ENCODE measurements around the gene IFNA16. TPM values are rescaled to one million over a fixed set of nuclear protein-coding genes. Genes with fewer than 3 reads are reported as not detected.
"Not testable (repeated sequence)": the region's sequence is repeated elsewhere in the genome, so short reads cannot be mapped to it uniquely, and the experiment has no call there.

Gene IFNA16
- total RNA-seq (2021; ENCODE audit: unreplicated experiment) (not detected), Bru-seq, nascent RNA (not detected), BruChase-seq, experiment 1, labeled RNA remaining after a 2-hour chase (not detected), BruChase-seq, experiment 2, labeled RNA remaining after a 6-hour chase (not detected)
- not detected for polyA plus RNA-seq (2012; ENCODE audit: insufficient read length)
- long read RNA-seq, result 0 reads

GRCh38 chr9:21217211-21217610 lies at the start of gene IFNA16:
Gene IFNA16 (minus strand): TSS chr9:21217311. CDS start chr9:21217305, 6 bp downstream.
- BruUV-seq (replicated peaks); H3K4me3 ChIP-seq (ENCODE audit: low read depth in 2 of 2, low read length in 2 of 2); POLR2A ChIA-PET; H3K27ac ChIP-seq (ENCODE audit: low read length); CTCF ChIA-PET; intact Hi-C loops (cut with micrococcal nuclease; ENCODE audit: unreplicated experiment); H3K27me3 ChIP-seq (ENCODE audit: control insufficient read depth, insufficient read depth, low read length); DNase-seq (ENCODE audit: low read depth, low spot score); H3K9me3 ChIP-seq (ENCODE audit: control insufficient read depth, insufficient read depth, low read depth, low read length); in situ Hi-C loops (cut with HindIII; ENCODE audit: low pct_unique_long_range_greater_than_20kb, low sequenced_read_pairs); H3K36me3 ChIP-seq (ENCODE audit: control insufficient read depth, insufficient read depth, low read length); ATAC-seq; H3K4me1 ChIP-seq (ENCODE audit: control insufficient read depth, insufficient read depth, low read length): not testable (repeated sequence)

- ChIA-PET POLR2A (no interaction called here), CTCF (no interaction called here)
- no peaks in the 10 kb centered on the region for H3K27me3 ChIP-seq (ENCODE audit: control insufficient read depth, insufficient read depth, low read length)
- in situ Hi-C loops (cut with HindIII; ENCODE audit: low pct_unique_long_range_greater_than_20kb, low sequenced_read_pairs), result no loop called here
- intact Hi-C loops (cut with micrococcal nuclease; ENCODE audit: unreplicated experiment), result no loop called here
- H3K27ac ChIP-seq (ENCODE audit: low read length), result no peak overlapping the region
- H3K4me1 ChIP-seq (ENCODE audit: control insufficient read depth, insufficient read depth, low read length), result no peaks in the 10 kb centered on the region
- BruUV-seq (replicated peaks), result no TSS peak
- no peaks in the 10 kb centered on the region for H3K9me3 ChIP-seq (ENCODE audit: control insufficient read depth, insufficient read depth, low read depth, low read length)
- no peak overlapping the region for H3K4me3 ChIP-seq (ENCODE audit: low read depth in 2 of 2, low read length in 2 of 2)
- ATAC-seq, result no peak
- no peaks in the 10 kb centered on the region for H3K36me3 ChIP-seq (ENCODE audit: control insufficient read depth, insufficient read depth, low read length)
- no peak for DNase-seq (ENCODE audit: low read depth, low spot score)
- TF ChIP-seq SIN3A (IDR thresholded peaks at IDR 0.05; ENCODE audit: borderline replicate concordance, insufficient read depth, low read depth, low read length), result no peak
These were observed 48.5 kb upstream of the IFNA16 start for GRCh38 chr9:21265421-21266189.

- Histone ChIP-seq H3K36me3 (ENCODE audit: control insufficient read depth, insufficient read depth, low read length) (no peaks in the 10 kb centered on the region), H3K4me3 (ENCODE audit: low read depth in 2 of 2, low read length in 2 of 2) (no peak overlapping the region), H3K4me1 (ENCODE audit: control insufficient read depth, insufficient read depth, low read length) (no peaks in the 10 kb centered on the region; the same call in 1 of the 2 replicates), H3K27ac (ENCODE audit: low read length) (no peak overlapping the region), H3K27me3 (ENCODE audit: control insufficient read depth, insufficient read depth, low read length) (no peaks in the 10 kb centered on the region), H3K9me3 (ENCODE audit: control insufficient read depth, insufficient read depth, low read depth, low read length) (no peaks in the 10 kb centered on the region)
- no peak for DNase-seq (ENCODE audit: low read depth, low spot score)
- TF ChIP-seq TCF7L2 (IDR thresholded peaks at IDR 0.05; ENCODE audit: low read depth, low read length) (no peak), SIN3A (IDR thresholded peaks at IDR 0.05; ENCODE audit: borderline replicate concordance, insufficient read depth, low read depth, low read length) (no peak), REST (IDR thresholded peaks at IDR 0.05; ENCODE audit: insufficient read depth in 1 of 2, low read depth in 2 of 2, low read length in 1 of 2) (no peak), POLR2AphosphoS5 (IDR thresholded peaks at IDR 0.05; ENCODE audit: low read depth, low read length) (no peak), CTCF (IDR thresholded peaks at IDR 0.05) (no peak)
- no peak for ATAC-seq
- POLR2A ChIA-PET, result no interaction called here
- no TSS peak for BruUV-seq (replicated peaks)
- intact Hi-C loops (cut with micrococcal nuclease; ENCODE audit: unreplicated experiment) (no loop called here), in situ Hi-C loops (cut with HindIII; ENCODE audit: low pct_unique_long_range_greater_than_20kb, low sequenced_read_pairs) (no loop called here)
- CTCF ChIA-PET, result no interaction called here
These were observed 38.6 kb upstream of the IFNA16 start for GRCh38 chr9:21255538-21256212.

All from Panc1 (cell line).